ENCODE data around the gene OTUB1.

DNA sequence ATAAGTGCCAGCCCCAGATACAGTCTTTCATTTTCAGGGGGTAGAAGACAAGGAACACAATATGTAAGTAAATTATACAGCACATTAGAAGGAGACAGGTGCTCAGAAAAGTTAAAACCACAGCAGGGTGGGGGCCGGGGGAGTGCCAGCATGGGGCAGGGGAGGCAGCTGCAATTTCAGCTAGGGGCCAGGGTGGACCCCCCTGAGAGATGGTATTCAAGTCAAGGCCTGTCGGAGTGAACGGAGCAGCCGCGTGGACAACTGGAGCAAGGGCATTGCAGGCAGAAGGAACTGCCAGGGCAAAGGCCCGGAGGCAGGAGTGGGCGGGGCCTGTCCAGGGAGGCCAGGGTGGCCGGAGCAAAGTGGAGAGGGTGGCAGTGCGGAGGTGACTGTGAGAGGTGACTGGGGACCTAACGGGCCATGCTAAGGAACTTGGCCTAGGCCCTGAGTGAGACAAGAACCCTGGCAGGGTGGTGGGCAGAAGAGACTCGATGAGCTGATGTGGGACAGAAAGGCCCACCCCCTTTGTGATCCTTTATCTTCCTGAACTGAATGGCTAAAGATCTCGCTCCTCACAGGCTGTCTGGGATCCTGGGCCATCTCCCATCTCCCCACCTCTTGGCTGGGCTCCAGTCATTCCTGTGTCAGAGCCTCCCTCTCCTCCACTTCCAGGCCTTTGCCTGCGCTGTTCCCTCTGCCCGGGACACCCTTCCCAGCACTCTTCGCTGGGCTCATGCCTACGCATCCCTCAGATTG lies 27.1 kb downstream of the OTUB1 start:
- TF ChIP-seq, protein P1, sequence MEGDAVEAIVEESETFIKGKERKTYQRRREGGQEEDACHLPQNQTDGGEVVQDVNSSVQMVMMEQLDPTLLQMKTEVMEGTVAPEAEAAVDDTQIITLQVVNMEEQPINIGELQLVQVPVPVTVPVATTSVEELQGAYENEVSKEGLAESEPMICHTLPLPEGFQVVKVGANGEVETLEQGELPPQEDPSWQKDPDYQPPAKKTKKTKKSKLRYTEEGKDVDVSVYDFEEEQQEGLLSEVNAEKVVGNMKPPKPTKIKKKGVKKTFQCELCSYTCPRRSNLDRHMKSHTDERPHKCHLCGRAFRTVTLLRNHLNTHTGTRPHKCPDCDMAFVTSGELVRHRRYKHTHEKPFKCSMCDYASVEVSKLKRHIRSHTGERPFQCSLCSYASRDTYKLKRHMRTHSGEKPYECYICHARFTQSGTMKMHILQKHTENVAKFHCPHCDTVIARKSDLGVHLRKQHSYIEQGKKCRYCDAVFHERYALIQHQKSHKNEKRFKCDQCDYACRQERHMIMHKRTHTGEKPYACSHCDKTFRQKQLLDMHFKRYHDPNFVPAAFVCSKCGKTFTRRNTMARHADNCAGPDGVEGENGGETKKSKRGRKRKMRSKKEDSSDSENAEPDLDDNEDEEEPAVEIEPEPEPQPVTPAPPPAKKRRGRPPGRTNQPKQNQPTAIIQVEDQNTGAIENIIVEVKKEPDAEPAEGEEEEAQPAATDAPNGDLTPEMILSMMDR (IDR thresholded peaks at IDR 0.05), result no peak
- no peak for TF ChIP-seq EZH2 (IDR thresholded peaks at IDR 0.05; ENCODE audit: borderline replicate concordance, insufficient read depth, low read depth, low read length, poor library complexity, severe bottlenecking)
